IPS-20b (cell line): Measurements from ENCODE around the gene CASK.

Experiments
- H3K27ac ChIP-seq: one replicate; pipeline ENCODE4 v1.5.1; 2013; ENCODE audit warnings: low read length
- H3K27me3 ChIP-seq: 2 replicates; pipeline ENCODE4 v1.6.1; 2013; ENCODE audit warnings: mild to moderate bottlenecking, low read length, inconsistent platforms; ENCODE audit not compliant: insufficient read depth
- H3K36me3 ChIP-seq: 2 replicates; pipeline ENCODE4 v1.6.1; 2013; ENCODE audit warnings: low read depth, mild to moderate bottlenecking, inconsistent platforms, low read length, moderate library complexity; ENCODE audit not compliant: insufficient read depth
- H3K4me1 ChIP-seq: 2 replicates; pipeline ENCODE4 v1.6.1; 2013; ENCODE audit warnings: mild to moderate bottlenecking, control low read depth, inconsistent platforms, low read length, moderate library complexity; ENCODE audit not compliant: insufficient read depth
- H3K4me3 ChIP-seq: 2 replicates; pipeline ENCODE4 v1.5.1; 2013; ENCODE audit warnings: mild to moderate bottlenecking, low read length, inconsistent platforms
- H3K9ac ChIP-seq: 2 replicates; pipeline ENCODE4 v1.6.1; 2013; ENCODE audit warnings: low read depth, mild to moderate bottlenecking, inconsistent platforms, low read length, moderate library complexity
- H3K9me3 ChIP-seq: 2 replicates; pipeline ENCODE4 v1.6.1; 2013; ENCODE audit warnings: mild to moderate bottlenecking, low read depth, low read length, inconsistent platforms; ENCODE audit not compliant: insufficient read depth

CASK gene

GRCh38 chrX:41906515-41907187 is 16.7 kb downstream of the CASK start:
- Histone ChIP-seq H3K27ac (no peak overlapping the region), H3K9me3 (peaks cover 7% of the 10 kb centered on the region), H3K27me3 (no peaks in the 10 kb centered on the region), H3K4me1 (no peaks in the 10 kb centered on the region), H3K4me3 (no peak overlapping the region), H3K9ac (no peak overlapping the region), H3K36me3 (no peaks in the 10 kb centered on the region)

GRCh38 chrX:41903544-41903943 is 19.8 kb downstream of the CASK start:
- H3K4me3 ChIP-seq: no peak overlapping the region
- H3K4me1 ChIP-seq: no peaks in the 10 kb centered on the region
- H3K9ac ChIP-seq: no peak overlapping the region
- peaks cover 7% of the 10 kb centered on the region for H3K9me3 ChIP-seq
- no peaks in the 10 kb centered on the region for H3K27me3 ChIP-seq
- H3K36me3 ChIP-seq: no peaks in the 10 kb centered on the region
- H3K27ac ChIP-seq: no peak overlapping the region

GRCh38 chrX:41900321-41900720 is 23.0 kb downstream of the CASK start:
- no peaks in the 10 kb centered on the region for H3K9me3 ChIP-seq
- no peak overlapping the region for H3K9ac ChIP-seq
- no peaks in the 10 kb centered on the region for H3K27me3 ChIP-seq
- no peaks in the 10 kb centered on the region for H3K4me1 ChIP-seq
- no peak overlapping the region for H3K27ac ChIP-seq
- H3K4me3 ChIP-seq: no peak overlapping the region
- no peaks in the 10 kb centered on the region for H3K36me3 ChIP-seq

GRCh38 chrX:41895826-41896225 is 27.5 kb downstream of the CASK start:
- no peak overlapping the region for H3K9ac ChIP-seq
- no peak overlapping the region for H3K27ac ChIP-seq
- H3K4me1 ChIP-seq: no peaks in the 10 kb centered on the region
- H3K9me3 ChIP-seq: no peaks in the 10 kb centered on the region
- H3K36me3 ChIP-seq: no peaks in the 10 kb centered on the region
- no peak overlapping the region for H3K4me3 ChIP-seq
- no peaks in the 10 kb centered on the region for H3K27me3 ChIP-seq

- no peaks in the 10 kb centered on the region for H3K27me3 ChIP-seq
- H3K36me3 ChIP-seq: no peaks in the 10 kb centered on the region
- no peak overlapping the region for H3K27ac ChIP-seq
- H3K4me3 ChIP-seq: no peak overlapping the region
- no peaks in the 10 kb centered on the region for H3K9me3 ChIP-seq
- H3K4me1 ChIP-seq: no peaks in the 10 kb centered on the region
- no peak overlapping the region for H3K9ac ChIP-seq
Measured at GRCh38 chrX:41890026-41890423, 33.3 kb downstream of the CASK start.

- H3K9ac ChIP-seq: no peak overlapping the region
- no peaks in the 10 kb centered on the region for H3K27me3 ChIP-seq
- no peaks in the 10 kb centered on the region for H3K36me3 ChIP-seq
- H3K9me3 ChIP-seq: no peaks in the 10 kb centered on the region
- no peak overlapping the region for H3K27ac ChIP-seq
- H3K4me1 ChIP-seq: no peaks in the 10 kb centered on the region
- H3K4me3 ChIP-seq: no peak overlapping the region
Measured at GRCh38 chrX:41889317-41890025, 33.9 kb downstream of the CASK start.

GRCh38 chrX:41887691-41888090 is 35.7 kb downstream of the CASK start:
- Histone ChIP-seq H3K27ac (no peak overlapping the region), H3K4me3 (no peak overlapping the region), H3K9me3 (no peaks in the 10 kb centered on the region), H3K36me3 (no peaks in the 10 kb centered on the region), H3K9ac (no peak overlapping the region), H3K27me3 (no peaks in the 10 kb centered on the region), H3K4me1 (no peaks in the 10 kb centered on the region)

- Histone ChIP-seq H3K9me3 (no peaks in the 10 kb centered on the region), H3K27me3 (no peaks in the 10 kb centered on the region)
Measured at GRCh38 chrX:41885724-41886123, 37.6 kb downstream of the CASK start.

GRCh38 chrX:41881166-41881565 is 42.2 kb downstream of the CASK start:
- H3K9me3 ChIP-seq: no peaks in the 10 kb centered on the region
- no peaks in the 10 kb centered on the region for H3K27me3 ChIP-seq
- H3K36me3 ChIP-seq: no peaks in the 10 kb centered on the region
- no peak overlapping the region for H3K9ac ChIP-seq
- H3K4me1 ChIP-seq: no peaks in the 10 kb centered on the region
- H3K27ac ChIP-seq: no peak overlapping the region
- H3K4me3 ChIP-seq: no peak overlapping the region

More at GRCh38 chrX:41885724-41886123, 37.6 kb downstream of the CASK start:
- Histone ChIP-seq H3K36me3 (no peaks in the 10 kb centered on the region), H3K4me3 (no peak overlapping the region), H3K9ac (no peak overlapping the region), H3K27ac (no peak overlapping the region), H3K4me1 (no peaks in the 10 kb centered on the region)

- Histone ChIP-seq H3K27ac (no peak overlapping the region), H3K4me1 (peaks cover 4% of the 10 kb centered on the region; the same call in 1 of the 2 replicates), H3K27me3 (no peaks in the 10 kb centered on the region), H3K9me3 (no peaks in the 10 kb centered on the region), H3K4me3 (no peak overlapping the region), H3K9ac (no peak overlapping the region), H3K36me3 (no peaks in the 10 kb centered on the region)
Measured at GRCh38 chrX:41877167-41877566, 46.2 kb downstream of the CASK start.

GRCh38 chrX:41875142-41875541 is 48.2 kb downstream of the CASK start:
- Histone ChIP-seq H3K9ac (no peak overlapping the region), H3K4me1 (peaks cover 4% of the 10 kb centered on the region; the same call in 1 of the 2 replicates), H3K27me3 (no peaks in the 10 kb centered on the region), H3K9me3 (no peaks in the 10 kb centered on the region), H3K27ac (no peak overlapping the region), H3K36me3 (no peaks in the 10 kb centered on the region), H3K4me3 (no peak overlapping the region)

- Histone ChIP-seq H3K9ac (no peak overlapping the region), H3K4me3 (no peak overlapping the region), H3K9me3 (no peaks in the 10 kb centered on the region), H3K4me1 (peaks cover 4% of the 10 kb centered on the region; the same call in 1 of the 2 replicates), H3K36me3 (no peaks in the 10 kb centered on the region), H3K27ac (no peak overlapping the region), H3K27me3 (no peaks in the 10 kb centered on the region)
Measured at GRCh38 chrX:41870719-41871151, 52.6 kb downstream of the CASK start.
